HG03066 (cell line): ENCODE data around the gene PRND.

Source experiments
- ATAC-seq: cut with Tn5 transposase; IDR thresholded peaks from one replicate; pipeline ENCODE4 v1.9.1; 2021; ENCODE audit warnings: low read depth; ENCODE audit not compliant: unreplicated experiment

The PRND gene, protein sequence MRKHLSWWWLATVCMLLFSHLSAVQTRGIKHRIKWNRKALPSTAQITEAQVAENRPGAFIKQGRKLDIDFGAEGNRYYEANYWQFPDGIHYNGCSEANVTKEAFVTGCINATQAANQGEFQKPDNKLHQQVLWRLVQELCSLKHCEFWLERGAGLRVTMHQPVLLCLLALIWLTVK

GRCh38 chr20:4721719-4722118, at the start of gene PRND:
PRND (plus strand) TSS chr20:4721909; CDS start chr20:4724552, 2,643 bp downstream.
- no peak for ATAC-seq

GRCh38 chr20:4672948-4673347, 48.8 kb upstream of the PRND start:
- ATAC-seq = no peak

GRCh38 chr20:4673371-4674001, 48.2 kb upstream of the PRND start:
- no peak for ATAC-seq

GRCh38 chr20:4674672-4675071, 47.0 kb upstream of the PRND start:
- no peak for ATAC-seq

DNA sequence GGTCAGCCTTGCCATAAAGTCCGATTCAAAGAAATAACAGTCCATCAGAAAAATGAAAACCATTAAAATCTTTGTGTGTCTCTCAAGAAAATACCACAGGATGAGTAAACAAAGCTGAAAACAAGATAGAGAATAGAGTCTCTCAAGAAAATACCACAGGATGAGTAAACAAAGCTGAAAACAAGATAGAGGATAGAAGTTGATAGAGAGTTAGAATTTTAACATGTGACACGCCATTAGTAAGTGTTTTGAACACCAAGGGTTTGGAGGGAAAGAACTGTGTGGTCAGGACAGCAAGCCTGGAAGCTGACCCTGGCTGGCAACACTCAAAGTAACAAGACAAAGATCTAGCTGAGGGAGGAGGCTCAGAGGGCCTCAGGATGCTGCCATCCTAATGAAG, 43.9 kb upstream of the PRND start:
- no peak for ATAC-seq

- ATAC-seq = no peak
These were observed 40.3 kb upstream of the PRND start for GRCh38 chr20:4681401-4681800.

DNA sequence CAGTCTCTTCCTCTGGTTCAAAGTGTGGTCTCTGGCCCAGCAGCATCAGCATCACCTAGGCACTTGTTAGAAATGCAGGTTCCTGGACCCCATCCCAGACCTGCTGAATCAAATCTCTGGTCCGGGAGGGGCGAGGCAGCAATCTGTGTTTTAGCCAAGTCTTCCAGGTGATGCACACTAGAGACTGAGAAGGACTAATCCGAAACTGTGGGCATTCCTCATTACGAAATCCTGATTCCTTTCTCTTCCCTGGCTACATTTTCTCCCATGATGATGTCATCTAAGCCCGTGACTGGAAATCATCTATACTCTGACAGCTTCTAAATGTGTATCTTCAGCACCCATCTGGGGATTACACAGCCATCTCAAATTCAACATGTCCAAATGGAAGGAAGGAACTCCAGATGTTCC, 39.7 kb upstream of the PRND start:
- ATAC-seq = no peak

- ATAC-seq = no peak
These were observed 39.0 kb upstream of the PRND start for GRCh38 chr20:4682682-4683081.

DNA sequence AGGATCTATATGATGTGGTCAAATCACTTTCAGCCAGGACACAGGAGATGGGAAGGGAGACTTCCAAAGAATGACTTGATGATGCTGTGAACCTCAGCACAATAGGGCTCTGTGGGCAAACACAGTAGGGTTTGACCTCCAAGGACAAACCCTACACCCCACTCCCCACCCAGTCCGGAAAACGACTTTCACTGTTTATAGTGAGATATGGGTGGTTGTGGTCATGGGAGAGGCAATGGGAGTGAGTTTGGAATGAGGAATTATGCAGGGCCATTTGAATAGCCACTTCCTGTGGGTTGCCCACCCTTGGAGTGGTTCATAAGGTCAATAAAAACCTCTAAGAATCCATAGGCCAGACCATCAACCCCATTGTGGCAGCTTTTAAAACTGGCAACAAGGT, 38.4 kb upstream of the PRND start:
- no peak for ATAC-seq

GRCh38 chr20:4684837-4685413, 36.8 kb upstream of the PRND start:
- no peak for ATAC-seq

DNA sequence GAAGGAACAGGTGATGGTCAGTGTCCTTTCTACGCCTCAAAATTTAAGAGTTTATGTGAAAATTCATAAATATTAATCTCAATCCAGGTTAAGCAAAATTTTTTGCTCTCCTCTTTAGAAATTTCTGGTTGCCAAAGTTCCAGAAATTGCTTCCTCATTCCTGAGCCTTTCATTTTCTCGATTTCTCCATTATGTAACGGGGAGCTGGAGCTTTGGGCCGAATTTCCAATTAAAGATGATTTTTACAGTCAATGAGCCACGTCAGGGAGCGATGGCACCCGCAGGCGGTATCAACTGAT, 35.8 kb upstream of the PRND start:
- ATAC-seq = no peak

- no peak for ATAC-seq
These were observed 33.4 kb upstream of the PRND start for GRCh38 chr20:4688305-4688704.

GRCh38 chr20:4689220-4689619, 32.5 kb upstream of the PRND start:
- ATAC-seq = no peak

DNA sequence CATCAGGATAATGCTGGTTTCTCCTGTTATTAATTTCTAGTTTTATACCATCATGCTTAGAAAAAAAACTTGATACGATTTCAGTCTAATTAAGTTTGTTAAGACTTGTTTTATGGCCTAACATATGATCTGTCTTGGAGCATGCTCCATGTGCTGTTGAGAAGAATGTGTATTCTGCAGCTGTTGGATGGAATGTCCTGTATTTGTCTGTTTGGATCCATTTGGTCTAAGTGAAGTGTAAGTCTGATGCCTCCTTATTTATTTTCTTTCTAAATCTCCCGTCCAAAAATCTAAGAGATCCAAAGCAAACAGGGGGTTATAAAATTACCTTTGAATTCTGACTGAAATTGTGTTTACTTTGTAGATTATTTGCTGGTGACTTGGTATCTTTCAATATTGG, 30.0 kb upstream of the PRND start:
- ATAC-seq = no peak

GRCh38 chr20:4694076-4694475, 27.6 kb upstream of the PRND start:
- no peak for ATAC-seq

- no peak for ATAC-seq
These were observed 24.4 kb upstream of the PRND start for GRCh38 chr20:4697189-4697830.

GRCh38 chr20:4697831-4698221, 23.9 kb upstream of the PRND start:
- no peak for ATAC-seq

DNA sequence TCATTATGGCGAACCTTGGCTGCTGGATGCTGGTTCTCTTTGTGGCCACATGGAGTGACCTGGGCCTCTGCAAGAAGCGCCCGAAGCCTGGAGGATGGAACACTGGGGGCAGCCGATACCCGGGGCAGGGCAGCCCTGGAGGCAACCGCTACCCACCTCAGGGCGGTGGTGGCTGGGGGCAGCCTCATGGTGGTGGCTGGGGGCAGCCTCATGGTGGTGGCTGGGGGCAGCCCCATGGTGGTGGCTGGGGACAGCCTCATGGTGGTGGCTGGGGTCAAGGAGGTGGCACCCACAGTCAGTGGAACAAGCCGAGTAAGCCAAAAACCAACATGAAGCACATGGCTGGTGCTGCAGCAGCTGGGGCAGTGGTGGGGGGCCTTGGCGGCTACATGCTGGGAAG, 22.5 kb upstream of the PRND start:
- ATAC-seq = no peak

- ATAC-seq = no peak
These were observed 21.8 kb upstream of the PRND start for GRCh38 chr20:4699957-4700356.

DNA sequence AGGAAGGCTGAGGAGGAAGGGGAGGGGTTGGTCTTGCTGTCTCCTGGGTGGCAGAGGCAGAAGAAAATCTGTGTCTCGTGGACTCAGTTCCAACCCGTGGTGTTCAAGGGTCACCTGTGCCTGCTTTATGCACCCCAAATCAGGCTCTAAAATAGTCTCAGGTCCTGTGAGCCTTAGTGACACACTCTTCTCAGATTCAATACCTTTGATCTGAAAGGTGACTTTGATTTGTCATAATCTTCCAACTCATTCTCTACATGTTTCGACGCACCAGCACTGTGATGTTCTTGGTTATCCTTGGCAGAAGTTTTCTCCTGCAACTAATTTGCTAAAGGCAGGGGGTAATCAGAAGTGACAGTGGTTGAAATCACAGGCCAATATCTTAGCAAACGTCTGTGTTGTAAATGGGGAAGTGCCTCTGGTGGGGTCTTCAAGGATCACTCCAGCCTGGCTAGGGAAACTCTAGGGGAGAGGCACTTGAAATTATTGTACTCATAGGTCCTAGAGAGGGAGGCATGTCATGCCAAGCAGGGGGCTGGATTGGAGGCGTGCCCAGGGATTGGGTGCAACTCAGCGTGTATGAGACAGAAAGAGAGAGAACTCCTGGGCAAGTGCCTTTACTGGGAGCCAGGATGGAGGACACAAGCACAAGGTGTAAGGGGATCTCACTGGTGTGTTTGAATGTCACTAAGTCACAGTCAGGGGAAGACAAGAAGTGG, 19.0 kb upstream of the PRND start:
- ATAC-seq = no peak

GRCh38 chr20:4703281-4703676, 18.4 kb upstream of the PRND start:
- no peak for ATAC-seq
